ENCODE results near the gene EDC3.

Gene EDC3

GRCh38 chr15:74636984-74637383 is 58.8 kb downstream of the EDC3 start:
- Histone ChIP-seq H3K9me3 (no peaks in the 10 kb centered on the region), H3K27me3 (no peaks in the 10 kb centered on the region), H3K27ac (peak overlapping the region; percentile 65), H3K4me3 (ENCODE audit: low read depth in 1 of 2, low read length in 1 of 2) (no peak overlapping the region), H3K4me1 (ENCODE audit: control insufficient read depth in 1 of 2, insufficient read depth in 1 of 2, low read depth in 1 of 2, low read length in 1 of 2) (peaks cover 58 to 63% of the 10 kb centered on the region in 2 experiments), H3K36me3 (peaks cover 57% of the 10 kb centered on the region)
- no peak for TF ChIP-seq CTCF (IDR thresholded peaks at IDR 0.05)

GRCh38 chr15:74635228-74635627 is 60.6 kb downstream of the EDC3 start:
- TF ChIP-seq CTCF (IDR thresholded peaks at IDR 0.05), result peak; percentile 83
- no peaks in the 10 kb centered on the region for H3K9me3 ChIP-seq
- no peak overlapping the region for H3K4me3 ChIP-seq (ENCODE audit: low read depth in 1 of 2, low read length in 1 of 2)
- peaks cover 75% of the 10 kb centered on the region for H3K36me3 ChIP-seq
- H3K27ac ChIP-seq, result peak overlapping the region; percentile 65
- no peaks in the 10 kb centered on the region for H3K27me3 ChIP-seq
- H3K4me1 ChIP-seq (ENCODE audit: control insufficient read depth in 1 of 2, insufficient read depth in 1 of 2, low read depth in 1 of 2, low read length in 1 of 2), result peaks cover 46 to 49% of the 10 kb centered on the region in 2 experiments

GRCh38 chr15:74633781-74634180 is 62.0 kb downstream of the EDC3 start:
- Histone ChIP-seq H3K9me3 (no peaks in the 10 kb centered on the region), H3K27me3 (no peaks in the 10 kb centered on the region), H3K27ac (no peak overlapping the region), H3K4me1 (ENCODE audit: control insufficient read depth in 1 of 2, insufficient read depth in 1 of 2, low read depth in 1 of 2, low read length in 1 of 2) (peaks cover 31 to 34% of the 10 kb centered on the region in 2 experiments), H3K36me3 (peaks cover 89% of the 10 kb centered on the region), H3K4me3 (ENCODE audit: low read depth in 1 of 2, low read length in 1 of 2) (no peak overlapping the region)
- TF ChIP-seq CTCF (IDR thresholded peaks at IDR 0.05), result no peak

- no peaks in the 10 kb centered on the region for H3K9me3 ChIP-seq
- H3K4me1 ChIP-seq (ENCODE audit: control insufficient read depth in 1 of 2, insufficient read depth in 1 of 2, low read depth in 1 of 2, low read length in 1 of 2), result peaks cover 25% of the 10 kb centered on the region in 2 experiments
- H3K27ac ChIP-seq, result no peak overlapping the region
- H3K36me3 ChIP-seq, result peaks cover 99% of the 10 kb centered on the region
- no peak overlapping the region for H3K4me3 ChIP-seq (ENCODE audit: low read depth in 1 of 2, low read length in 1 of 2)
- no peak for TF ChIP-seq CTCF (IDR thresholded peaks at IDR 0.05)
- H3K27me3 ChIP-seq, result no peaks in the 10 kb centered on the region
These were observed 63.2 kb downstream of the EDC3 start for GRCh38 chr15:74632601-74633000.

GRCh38 chr15:74631935-74632560 is 63.8 kb downstream of the EDC3 start:
- no peak overlapping the region for H3K4me3 ChIP-seq (ENCODE audit: low read depth in 1 of 2, low read length in 1 of 2)
- no peaks in the 10 kb centered on the region for H3K27me3 ChIP-seq
- no peaks in the 10 kb centered on the region for H3K9me3 ChIP-seq
- H3K27ac ChIP-seq, result no peak overlapping the region
- H3K4me1 ChIP-seq (ENCODE audit: control insufficient read depth in 1 of 2, insufficient read depth in 1 of 2, low read depth in 1 of 2, low read length in 1 of 2), result peaks cover 19 to 21% of the 10 kb centered on the region in 2 experiments
- peak; percentile 53 for TF ChIP-seq CTCF (IDR thresholded peaks at IDR 0.05)
- H3K36me3 ChIP-seq, result peaks cover 99% of the 10 kb centered on the region
